ENCODE data around the gene PSENEN. TPM values are rescaled to one million over a fixed set of nuclear protein-coding genes. Genes with fewer than 3 reads are reported as not detected.

PSENEN gene
- 261 to 334 TPM (median 293 TPM) in 5 replicates for total RNA-seq (2022; extraction: Qiagen RNA extraction; ENCODE audit: low read depth)

GRCh38 chr19:35745328-35746086 lies at the start of gene PSENEN, which contains the start of gene U2AF1L4:
Gene PSENEN (plus strand): TSS chr19:35745651. CDS start chr19:35745931, 280 bp downstream.
Gene U2AF1L4 (minus strand): TSS chr19:35745418. CDS start chr19:35745391, 27 bp downstream.

GRCh38 chr19:35704218-35704617 lies 41.2 kb upstream of the PSENEN start, which contains the start of gene ZBTB32:
Gene ZBTB32 (plus strand): TSS chr19:35704558. CDS start chr19:35714627, 10,069 bp downstream.

GRCh38 chr19:35717665-35718344 lies 27.6 kb upstream of the PSENEN start, which contains the start of gene KMT2B:
Gene KMT2B (plus strand): TSS chr19:35718003. CDS start chr19:35718019, 16 bp downstream.

GRCh38 chr19:35742121-35742724 lies 3.2 kb upstream of the PSENEN start, which contains the start of gene IGFLR1:
Gene IGFLR1 (minus strand): TSS chr19:35742452. CDS start chr19:35741180, 1,272 bp downstream.

GRCh38 chr19:35748106-35749020 lies 2.9 kb downstream of the PSENEN start, which contains the start of gene LIN37:
Gene LIN37 (plus strand): TSS chr19:35748576. CDS start chr19:35748725, 149 bp downstream.

GRCh38 chr19:35756377-35757230 lies 11.2 kb downstream of the PSENEN start, which contains the start of gene HSPB6:
Gene HSPB6 (minus strand): TSS chr19:35757029. CDS start chr19:35757008, 21 bp downstream.

GRCh38 chr19:35757749-35758608 lies 12.5 kb downstream of the PSENEN start, which contains the start of gene PROSER3:
Gene PROSER3 (plus strand): TSS chr19:35758176. CDS start chr19:35758216, 40 bp downstream.

GRCh38 chr19:35775298-35776101 lies 30.0 kb downstream of the PSENEN start, which contains the start of gene ARHGAP33:
Gene ARHGAP33 (plus strand): TSS chr19:35775564. CDS start chr19:35775659, 95 bp downstream.

Other genes with a start within 250 kb of the PSENEN start
- gene DMKN, start 232.0 kb upstream of the PSENEN start, total RNA-seq (2022; extraction: Qiagen RNA extraction; ENCODE audit: low read depth), result 29.0 to 46.4 TPM (median 36.8 TPM) in 5 replicates
- 2.0 to 3.9 TPM (median 2.9 TPM) in 5 replicates for gene SBSN, start 217.3 kb upstream of the PSENEN start, total RNA-seq (2022; extraction: Qiagen RNA extraction; ENCODE audit: low read depth)
- not detected in 5 replicates for gene GAPDHS, start 212.2 kb upstream of the PSENEN start, total RNA-seq (2022; extraction: Qiagen RNA extraction; ENCODE audit: low read depth)
- gene TMEM147, start 200.0 kb upstream of the PSENEN start, total RNA-seq (2022; extraction: Qiagen RNA extraction; ENCODE audit: low read depth), result 378 to 437 TPM (median 424 TPM) in 5 replicates
- not detected in 5 replicates for gene ATP4A, start 182.0 kb upstream of the PSENEN start, total RNA-seq (2022; extraction: Qiagen RNA extraction; ENCODE audit: low read depth)
- gene PMIS2, start 159.5 kb upstream of the PSENEN start, total RNA-seq (2022; extraction: Qiagen RNA extraction; ENCODE audit: low read depth), result not detected in 5 replicates
- gene HAUS5, start 132.9 kb upstream of the PSENEN start, total RNA-seq (2022; extraction: Qiagen RNA extraction; ENCODE audit: low read depth), result 11.9 to 16.6 TPM (median 15.7 TPM) in 5 replicates
- 137 to 219 TPM (median 210 TPM) in 5 replicates for gene RBM42, start 116.6 kb upstream of the PSENEN start, total RNA-seq (2022; extraction: Qiagen RNA extraction; ENCODE audit: low read depth)
- 1.4 to 2.8 TPM (median 2.2 TPM) in 5 replicates for gene ETV2, start 103.9 kb upstream of the PSENEN start, total RNA-seq (2022; extraction: Qiagen RNA extraction; ENCODE audit: low read depth)
- 1,299 to 1,635 TPM (median 1,348 TPM) in 5 replicates for gene COX6B1, start 97.3 kb upstream of the PSENEN start, total RNA-seq (2022; extraction: Qiagen RNA extraction; ENCODE audit: low read depth)
- gene UPK1A, start 79.1 kb upstream of the PSENEN start, total RNA-seq (2022; extraction: Qiagen RNA extraction; ENCODE audit: low read depth), result 0.67 to 0.99 TPM (median 0.85 TPM) in 5 replicates
- gene ZBTB32, start 41.1 kb upstream of the PSENEN start, total RNA-seq (2022; extraction: Qiagen RNA extraction; ENCODE audit: low read depth), result not detected in 5 replicates
- gene KMT2B, start 27.6 kb upstream of the PSENEN start, total RNA-seq (2022; extraction: Qiagen RNA extraction; ENCODE audit: low read depth), result 49.8 to 65.3 TPM (median 57.7 TPM) in 5 replicates
- 10.7 to 12.8 TPM (median 11.2 TPM) in 5 replicates for gene IGFLR1, start 3.2 kb upstream of the PSENEN start, total RNA-seq (2022; extraction: Qiagen RNA extraction; ENCODE audit: low read depth)
- gene U2AF1L4, start 233 bp upstream of the PSENEN start, total RNA-seq (2022; extraction: Qiagen RNA extraction; ENCODE audit: low read depth), result 24.3 to 27.8 TPM (median 26.3 TPM) in 5 replicates
- 20.4 to 23.4 TPM (median 22.5 TPM) in 5 replicates for gene LIN37, start 2.9 kb downstream of the PSENEN start, total RNA-seq (2022; extraction: Qiagen RNA extraction; ENCODE audit: low read depth)
- 0.10 to 0.30 TPM (median 0.24 TPM) in 5 replicates for gene HSPB6, start 11.4 kb downstream of the PSENEN start, total RNA-seq (2022; extraction: Qiagen RNA extraction; ENCODE audit: low read depth)
- gene PROSER3, start 12.5 kb downstream of the PSENEN start, total RNA-seq (2022; extraction: Qiagen RNA extraction; ENCODE audit: low read depth), result 25.6 to 28.1 TPM (median 27.1 TPM) in 5 replicates
- gene ARHGAP33, start 29.9 kb downstream of the PSENEN start, total RNA-seq (2022; extraction: Qiagen RNA extraction; ENCODE audit: low read depth), result 2.7 to 7.3 TPM (median 5.7 TPM) in 5 replicates
- 0.18 to 0.61 TPM (median 0.44 TPM) in 5 replicates for gene PRODH2, start 67.2 kb downstream of the PSENEN start, total RNA-seq (2022; extraction: Qiagen RNA extraction; ENCODE audit: low read depth)
- 0.13 to 0.65 TPM (median 0.36 TPM) in 5 replicates for gene NPHS1, start 106.9 kb downstream of the PSENEN start, total RNA-seq (2022; extraction: Qiagen RNA extraction; ENCODE audit: low read depth)
- gene KIRREL2, start 111.3 kb downstream of the PSENEN start, total RNA-seq (2022; extraction: Qiagen RNA extraction; ENCODE audit: low read depth), result 0.53 to 0.73 TPM (median 0.57 TPM) in 5 replicates
- 69.5 to 103 TPM (median 99.5 TPM) in 5 replicates for gene APLP1, start 122.9 kb downstream of the PSENEN start, total RNA-seq (2022; extraction: Qiagen RNA extraction; ENCODE audit: low read depth)
- 6.6 to 8.7 TPM (median 7.9 TPM) in 5 replicates for gene NFKBID, start 154.9 kb downstream of the PSENEN start, total RNA-seq (2022; extraction: Qiagen RNA extraction; ENCODE audit: low read depth)
- 0.18 to 0.64 TPM (median 0.27 TPM) in 3 of 5 replicates, not detected in the others for gene HCST, start 156.9 kb downstream of the PSENEN start, total RNA-seq (2022; extraction: Qiagen RNA extraction; ENCODE audit: low read depth)
- not detected in 5 replicates for gene TYROBP, start 162.6 kb downstream of the PSENEN start, total RNA-seq (2022; extraction: Qiagen RNA extraction; ENCODE audit: low read depth)
- 15.3 to 21.9 TPM (median 19.7 TPM) in 5 replicates for gene LRFN3, start 190.7 kb downstream of the PSENEN start, total RNA-seq (2022; extraction: Qiagen RNA extraction; ENCODE audit: low read depth)
- gene SDHAF1, start 249.5 kb downstream of the PSENEN start, total RNA-seq (2022; extraction: Qiagen RNA extraction; ENCODE audit: low read depth), result 32.5 to 53.6 TPM (median 52.3 TPM) in 5 replicates

Data from A549 treated with RU486 at 1 μM for 4 hours (cell line).